ENCODE data around the gene ZBTB17.

- TF ChIP-seq, protein P1, sequence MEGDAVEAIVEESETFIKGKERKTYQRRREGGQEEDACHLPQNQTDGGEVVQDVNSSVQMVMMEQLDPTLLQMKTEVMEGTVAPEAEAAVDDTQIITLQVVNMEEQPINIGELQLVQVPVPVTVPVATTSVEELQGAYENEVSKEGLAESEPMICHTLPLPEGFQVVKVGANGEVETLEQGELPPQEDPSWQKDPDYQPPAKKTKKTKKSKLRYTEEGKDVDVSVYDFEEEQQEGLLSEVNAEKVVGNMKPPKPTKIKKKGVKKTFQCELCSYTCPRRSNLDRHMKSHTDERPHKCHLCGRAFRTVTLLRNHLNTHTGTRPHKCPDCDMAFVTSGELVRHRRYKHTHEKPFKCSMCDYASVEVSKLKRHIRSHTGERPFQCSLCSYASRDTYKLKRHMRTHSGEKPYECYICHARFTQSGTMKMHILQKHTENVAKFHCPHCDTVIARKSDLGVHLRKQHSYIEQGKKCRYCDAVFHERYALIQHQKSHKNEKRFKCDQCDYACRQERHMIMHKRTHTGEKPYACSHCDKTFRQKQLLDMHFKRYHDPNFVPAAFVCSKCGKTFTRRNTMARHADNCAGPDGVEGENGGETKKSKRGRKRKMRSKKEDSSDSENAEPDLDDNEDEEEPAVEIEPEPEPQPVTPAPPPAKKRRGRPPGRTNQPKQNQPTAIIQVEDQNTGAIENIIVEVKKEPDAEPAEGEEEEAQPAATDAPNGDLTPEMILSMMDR (conservative IDR thresholded peaks at IDR 0.05; ENCODE audit: low read depth, low read length), result no peak
- TF ChIP-seq CHD1 (IDR thresholded peaks at IDR 0.05; ENCODE audit: low read depth, low read length) (no peak), NFE2L2 (IDR thresholded peaks at IDR 0.05; ENCODE audit: low read depth, low read length) (no peak), RAD21 (IDR thresholded peaks at IDR 0.05; ENCODE audit: low read length) (no peak), POLR2A (IDR thresholded peaks at IDR 0.05; ENCODE audit: low read depth, low read length) (no peak), RFX5 (IDR thresholded peaks at IDR 0.05; ENCODE audit: low read depth, low read length) (no peak), BHLHE40 (IDR thresholded peaks at IDR 0.05; ENCODE audit: low read depth, low read length) (no peak), USF2 (IDR thresholded peaks at IDR 0.05; ENCODE audit: low read depth, low read length) (no peak)
These were observed 29.7 kb upstream of the ZBTB17 start for GRCh38 chr1:16005597-16005996.
